CD4-positive, alpha-beta memory T cell (primary cell): ENCODE measurements around the gene ARFRP1. TPM values are rescaled to one million over a fixed set of nuclear protein-coding genes. Genes with fewer than 3 reads are reported as not detected.

ENCODE experiments used
- CTCF ChIA-PET: fragments of 350-600 bp; sonication (Branson Sonifier 250); formaldehyde crosslinking; loops from one replicate; lab custom pipeline; 2021; ENCODE audit warnings: inconsistent platforms; ENCODE audit not compliant: partially characterized antibody; lab: Charles Lee
- POLR2A ChIA-PET: fragments of 350-600 bp; sonication (Branson Sonifier 250); formaldehyde crosslinking; loops from one replicate; lab custom pipeline; 2021; ENCODE audit not compliant: partially characterized antibody; lab: Charles Lee
- DNase-seq, 5 donors: peaks; one replicate each; pipeline versions ENCODE4 v3.0.0 to v3.0.0-alpha.2; 2020 to 2022; ENCODE audit warnings: mixed read lengths in 1 of 5
- H3K27ac ChIP-seq: one replicate; pipeline ENCODE4 v1.7.0; 2013; ENCODE audit warnings: low read depth, low read length
- H3K27me3 ChIP-seq: 2 replicates; pipeline ENCODE4 v1.7.0; 2013; ENCODE audit warnings: mild to moderate bottlenecking, low read length, moderate library complexity; ENCODE audit not compliant: insufficient read depth
- H3K36me3 ChIP-seq: 2 replicates; pipeline ENCODE4 v1.7.0; 2013; ENCODE audit warnings: mild to moderate bottlenecking, low read length, moderate library complexity; ENCODE audit not compliant: insufficient read depth
- H3K4me1 ChIP-seq: 2 replicates; pipeline ENCODE4 v1.7.0; 2013; ENCODE audit warnings: mild to moderate bottlenecking, low read length, moderate library complexity; ENCODE audit not compliant: insufficient read depth
- H3K4me3 ChIP-seq, 2 donors: one replicate each; pipeline ENCODE4 v1.7.0; 2013; ENCODE audit warnings: low read length in 2 of 2, mild to moderate bottlenecking in 1 of 2
- H3K9me3 ChIP-seq, 2 donors: one replicate each; pipeline ENCODE4 v1.7.0; 2013; ENCODE audit warnings: low read length in 2 of 2, control low read depth in 1 of 2; ENCODE audit not compliant: control insufficient read depth in 1 of 2
- H3K27ac Mint-ChIP-seq, 7 donors: one replicate each; pipeline ENCODE4 v1.8.0; 2020 to 2021; ENCODE audit warnings: mixed read lengths in 7 of 7, mild to moderate bottlenecking in 6 of 7, inconsistent platforms in 3 of 7, moderate library complexity in 3 of 7
- H3K27me3 Mint-ChIP-seq, 2 donors: one replicate each; pipeline ENCODE4 v1.8.0; 2020 to 2021; ENCODE audit warnings: mixed read lengths in 2 of 2
- H3K36me3 Mint-ChIP-seq, 2 donors: one replicate each; pipeline ENCODE4 v1.8.0; 2020 to 2021; ENCODE audit warnings: mixed read lengths in 2 of 2, inconsistent platforms in 1 of 2, mild to moderate bottlenecking in 1 of 2
- H3K4me1 Mint-ChIP-seq, 4 donors: one replicate each; pipeline ENCODE4 v1.8.0; 2020 to 2021; ENCODE audit warnings: mixed read lengths in 4 of 4, mild to moderate bottlenecking in 1 of 4
- H3K4me3 Mint-ChIP-seq, 8 donors: one replicate each; pipeline ENCODE4 v1.8.0; 2020 to 2021; ENCODE audit warnings: mixed read lengths in 8 of 8, mild to moderate bottlenecking in 7 of 8, moderate library complexity in 6 of 8, inconsistent platforms in 3 of 8
- H3K9me3 Mint-ChIP-seq, 8 donors: one replicate each; pipeline ENCODE4 v1.8.0; 2020 to 2021; ENCODE audit warnings: mixed read lengths in 8 of 8, mild to moderate bottlenecking in 5 of 8, inconsistent platforms in 3 of 8, moderate library complexity in 1 of 8
- intact Hi-C: fragments of 100-400 bp; cut with micrococcal nuclease; formaldehyde crosslinking; loops from one replicate; pipeline ENCODE4 v1.15.1; 2023
- polyA plus RNA-seq, 2 donors: library from polyadenylated mRNA; unstranded; fragments of 300-500 nt; fragmentation: Illumina TruSeq; gene quantifications; one replicate each; pipeline ENCODE4 v1.2.3, GENCODE V29; 2021
- total RNA-seq, 2 experiments: library from RNA; stranded (reverse); gene quantifications; one replicate each; pipeline ENCODE4 v1.2.3, GENCODE V29; 2021

The ARFRP1 gene
- total and polyA plus RNA-seq, 4 experiments from 2014 or later, result 65.5 to 92.0 (median 76.0) TPM

GRCh38 chr20:63702751-63703470 is 4.9 kb downstream of the ARFRP1 start:
- Mint-ChIP-seq H3K27ac (peak overlapping the region in 2 of 7 donors; percentile 35 to 43), H3K36me3 (peaks cover 8 to 30% of the 10 kb centered on the region in 2 donors), H3K9me3 (peaks cover 0 to 1% (median 0%) of the 10 kb centered on the region in 8 donors), H3K27me3 (no peaks in the 10 kb centered on the region), H3K4me3 (no peak overlapping the region), H3K4me1 (peaks cover 9 to 44% (median 18%) of the 10 kb centered on the region in 4 donors)
- no peaks in the 10 kb centered on the region for H3K9me3 ChIP-seq
- intact Hi-C loops, result no loop called here
- peak in 1 of 5 donors; percentile 19 for DNase-seq
- CTCF ChIA-PET, result no interaction called here
- POLR2A ChIA-PET, result interaction anchor here (0.9 to 2.1 kb wide), 3 partner anchors 15 to 36 kb away, joined by 3 to 8 read pairs (median 5); partner anchors contain the start of genes LIME1 and SLC2A4RG
- no peak overlapping the region for H3K4me3 ChIP-seq
- H3K36me3 ChIP-seq, result peaks cover 32% of the 10 kb centered on the region
- H3K27ac ChIP-seq, result no peak overlapping the region
- peaks cover 41% of the 10 kb centered on the region for H3K4me1 ChIP-seq
- no peaks in the 10 kb centered on the region for H3K27me3 ChIP-seq

- peaks cover 32% of the 10 kb centered on the region for H3K36me3 ChIP-seq
Observed at GRCh38 chr20:63702036-63702665, 5.6 kb downstream of the ARFRP1 start.

GRCh38 chr20:63701329-63702035 is 6.3 kb downstream of the ARFRP1 start:
- no peak overlapping the region for H3K4me3 ChIP-seq
- H3K9me3 ChIP-seq, result no peaks in the 10 kb centered on the region
- peaks cover 7 to 50% (median 15%) of the 10 kb centered on the region in 4 donors for H3K4me1 Mint-ChIP-seq
- ChIA-PET CTCF (no interaction called here), POLR2A (interaction anchor here (1.1 to 2.1 kb wide), 3 partner anchors 32 to 37 kb away, joined by 3 to 8 read pairs (median 4); partner anchors contain the start of genes LIME1 and SLC2A4RG)
- no peaks in the 10 kb centered on the region for H3K27me3 ChIP-seq
- H3K9me3 Mint-ChIP-seq, result peaks cover 0 to 1% (median 0%) of the 10 kb centered on the region in 8 donors
- H3K27me3 Mint-ChIP-seq, result no peaks in the 10 kb centered on the region
- intact Hi-C loops, result no loop called here
- H3K4me3 Mint-ChIP-seq, result peak overlapping the region in 1 of 8 donors; percentile 35
- peak overlapping the region in 1 of 7 donors; percentile 75 for H3K27ac Mint-ChIP-seq
- DNase-seq, result peak in 1 of 5 donors; percentile 30
- H3K36me3 ChIP-seq, result peaks cover 31% of the 10 kb centered on the region
- peaks cover 3 to 23% of the 10 kb centered on the region in 2 donors for H3K36me3 Mint-ChIP-seq
- peaks cover 49% of the 10 kb centered on the region for H3K4me1 ChIP-seq
- no peak overlapping the region for H3K27ac ChIP-seq

More at GRCh38 chr20:63702036-63702665, 5.6 kb downstream of the ARFRP1 start:
- Histone ChIP-seq H3K9me3 (no peaks in the 10 kb centered on the region), H3K27ac (no peak overlapping the region), H3K27me3 (no peaks in the 10 kb centered on the region), H3K4me3 (no peak overlapping the region), H3K4me1 (peaks cover 49% of the 10 kb centered on the region)
- intact Hi-C loops, result no loop called here
- ChIA-PET CTCF (no interaction called here), POLR2A (interaction anchor here (1.1 to 2.1 kb wide), 3 partner anchors 14 to 37 kb away, joined by 3 to 8 read pairs (median 3); partner anchors contain the start of gene SLC2A4RG)
- peaks cover 11 to 51% (median 18%) of the 10 kb centered on the region in 4 donors for H3K4me1 Mint-ChIP-seq
- H3K36me3 Mint-ChIP-seq, result peaks cover 8 to 29% of the 10 kb centered on the region in 2 donors
- peaks cover 0 to 1% (median 0%) of the 10 kb centered on the region in 8 donors for H3K9me3 Mint-ChIP-seq
- no peak for DNase-seq
- H3K27ac Mint-ChIP-seq, result peak overlapping the region in 3 of 7 donors; percentile 37 to 51 (median 48)
- peak overlapping the region in 1 of 8 donors; percentile 54 for H3K4me3 Mint-ChIP-seq
- H3K27me3 Mint-ChIP-seq, result no peaks in the 10 kb centered on the region

- CTCF ChIA-PET, result no interaction called here
- DNase-seq, result no peak
- no peaks in the 10 kb centered on the region for H3K27me3 Mint-ChIP-seq
Observed at GRCh38 chr20:63701051-63701328, 6.8 kb downstream of the ARFRP1 start.

GRCh38 chr20:63700199-63701050 is 7.4 kb downstream of the ARFRP1 start:
- H3K4me1 Mint-ChIP-seq, result peaks cover 7 to 42% (median 17%) of the 10 kb centered on the region in 4 donors
- Histone ChIP-seq H3K4me3 (no peak overlapping the region), H3K27me3 (no peaks in the 10 kb centered on the region), H3K36me3 (peaks cover 20% of the 10 kb centered on the region), H3K9me3 (no peaks in the 10 kb centered on the region), H3K27ac (no peak overlapping the region), H3K4me1 (peaks cover 47% of the 10 kb centered on the region)
- no peaks in the 10 kb centered on the region for H3K27me3 Mint-ChIP-seq
- ChIA-PET CTCF (no interaction called here), POLR2A (interaction anchor here (0.5 to 2.1 kb wide), 4 partner anchors 27 to 39 kb away, joined by 3 to 8 read pairs (median 4); partner anchors contain the start of genes LIME1 and SLC2A4RG)
- peaks cover 0 to 1% (median 0%) of the 10 kb centered on the region in 8 donors for H3K9me3 Mint-ChIP-seq
- no peak overlapping the region for H3K27ac Mint-ChIP-seq
- intact Hi-C loops, result no loop called here
- H3K36me3 Mint-ChIP-seq, result peaks cover 0 to 15% of the 10 kb centered on the region in 2 donors
- peak in 1 of 5 donors; percentile 19 for DNase-seq
- no peak overlapping the region for H3K4me3 Mint-ChIP-seq

More at GRCh38 chr20:63701051-63701328, 6.8 kb downstream of the ARFRP1 start:
- peaks cover 49% of the 10 kb centered on the region for H3K4me1 ChIP-seq
- H3K4me1 Mint-ChIP-seq, result peaks cover 7 to 48% (median 17%) of the 10 kb centered on the region in 4 donors
- peaks cover 0 to 1% (median 0%) of the 10 kb centered on the region in 8 donors for H3K9me3 Mint-ChIP-seq
- H3K9me3 ChIP-seq, result no peaks in the 10 kb centered on the region
- peak overlapping the region in 1 of 8 donors; percentile 35 for H3K4me3 Mint-ChIP-seq
- H3K27me3 ChIP-seq, result no peaks in the 10 kb centered on the region
- peaks cover 26% of the 10 kb centered on the region for H3K36me3 ChIP-seq
- H3K36me3 Mint-ChIP-seq, result peaks cover 2 to 21% of the 10 kb centered on the region in 2 donors
- POLR2A ChIA-PET, result interaction anchor here (1.1 to 2.1 kb wide), 3 partner anchors 33 to 38 kb away, joined by 3 to 8 read pairs (median 4); partner anchors contain the start of genes LIME1 and SLC2A4RG
- no peak overlapping the region for H3K4me3 ChIP-seq
- intact Hi-C loops, result no loop called here
- H3K27ac Mint-ChIP-seq, result no peak overlapping the region
- no peak overlapping the region for H3K27ac ChIP-seq

- peaks cover 12% of the 10 kb centered on the region for H3K36me3 ChIP-seq
- ChIA-PET POLR2A (interaction anchor here (1.1 to 3.6 kb wide), 4 partner anchors 37 to 132 kb away, joined by 3 to 18 read pairs (median 4); partner anchors contain the start of genes GMEB2, LIME1 and SLC2A4RG), CTCF (no interaction called here)
- no peak for DNase-seq
- H3K4me3 ChIP-seq, result no peak overlapping the region
- intact Hi-C loops, result no loop called here
- Mint-ChIP-seq H3K36me3 (peaks cover 0 to 8% of the 10 kb centered on the region in 2 donors), H3K4me3 (no peak overlapping the region), H3K9me3 (no peaks in the 10 kb centered on the region), H3K27me3 (no peaks in the 10 kb centered on the region), H3K4me1 (peaks cover 6 to 39% (median 17%) of the 10 kb centered on the region in 4 donors), H3K27ac (peak overlapping the region in 2 of 7 donors; percentile 47 to 48)
- H3K4me1 ChIP-seq, result peaks cover 47% of the 10 kb centered on the region
- no peaks in the 10 kb centered on the region for H3K27me3 ChIP-seq
- no peak overlapping the region for H3K27ac ChIP-seq
- H3K9me3 ChIP-seq, result no peaks in the 10 kb centered on the region
Observed at GRCh38 chr20:63699466-63700198, 8.1 kb downstream of the ARFRP1 start.
